GM18526 (cell line): ENCODE results near the gene SHTN1.

Experiments
- POLR2A ChIP-seq: IDR thresholded peaks from 3 replicates; pipeline ENCODE4 v1.6.1; 2011; ENCODE audit not compliant: insufficient read length; ENCODE audit errors: extremely low read depth

SHTN1 gene

DNA sequence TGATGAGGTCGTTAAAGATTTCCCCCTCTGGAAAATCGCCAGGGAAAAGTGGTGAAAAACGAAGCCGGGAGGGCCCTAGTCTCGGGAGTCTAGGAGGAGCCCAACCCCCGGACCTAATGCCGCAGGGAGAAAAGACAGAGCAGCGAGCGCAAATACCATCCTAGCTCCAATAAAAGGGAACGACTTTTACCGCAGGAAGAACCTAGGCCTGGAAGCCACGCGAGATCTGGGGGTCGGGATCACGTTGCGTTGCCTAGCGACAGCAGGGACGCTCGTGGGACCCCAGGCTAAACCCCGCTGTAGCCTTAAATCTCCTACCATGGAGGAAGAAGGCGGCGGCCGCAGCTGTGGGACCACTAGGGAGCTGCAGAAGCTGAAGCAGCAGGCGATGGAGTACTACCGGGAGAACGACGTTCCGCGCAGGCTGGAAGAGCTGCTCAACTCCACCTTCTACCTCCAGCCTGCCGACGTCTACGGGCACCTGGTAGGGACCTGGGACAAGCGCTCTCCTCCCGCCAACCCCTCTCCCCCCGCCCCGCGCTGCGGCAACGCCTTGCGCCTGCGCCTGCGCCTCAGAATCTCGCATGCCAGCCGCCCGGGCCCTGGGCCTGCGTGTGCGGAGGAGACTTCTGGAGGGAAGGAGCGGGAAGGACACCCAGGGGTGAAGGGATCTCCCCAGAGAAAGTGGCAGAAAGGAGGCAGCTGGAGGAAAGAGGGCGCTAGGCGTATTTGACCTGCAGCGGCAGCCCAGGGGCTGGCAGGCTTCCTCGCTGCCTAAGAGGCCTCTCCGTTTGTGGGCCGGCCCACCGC, 155.5 kb downstream of the SHTN1 start, which contains the start of gene ENO4:
TSS of gene ENO4 (plus strand) at position 252 of the 810 bp plus-strand sequence. CDS start at position 320, 68 bp downstream.
- no peak for TF ChIP-seq POLR2A

DNA sequence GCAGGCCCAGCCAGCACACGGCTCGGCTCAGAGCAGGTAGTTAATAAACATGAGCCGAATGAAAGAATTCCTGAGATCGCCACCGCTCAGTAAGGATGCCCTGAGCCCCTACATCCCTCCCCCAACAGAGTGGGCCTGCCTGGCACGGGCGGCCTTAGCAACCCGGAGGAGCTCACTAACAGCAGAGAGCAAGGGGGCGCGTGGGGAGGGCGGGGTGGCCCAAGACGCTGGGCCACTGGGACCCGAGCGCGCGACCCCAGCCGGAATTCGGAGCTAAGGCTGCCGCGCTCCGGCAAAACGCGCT, 156.1 kb downstream of the SHTN1 start:
- no peak for TF ChIP-seq POLR2A

DNA sequence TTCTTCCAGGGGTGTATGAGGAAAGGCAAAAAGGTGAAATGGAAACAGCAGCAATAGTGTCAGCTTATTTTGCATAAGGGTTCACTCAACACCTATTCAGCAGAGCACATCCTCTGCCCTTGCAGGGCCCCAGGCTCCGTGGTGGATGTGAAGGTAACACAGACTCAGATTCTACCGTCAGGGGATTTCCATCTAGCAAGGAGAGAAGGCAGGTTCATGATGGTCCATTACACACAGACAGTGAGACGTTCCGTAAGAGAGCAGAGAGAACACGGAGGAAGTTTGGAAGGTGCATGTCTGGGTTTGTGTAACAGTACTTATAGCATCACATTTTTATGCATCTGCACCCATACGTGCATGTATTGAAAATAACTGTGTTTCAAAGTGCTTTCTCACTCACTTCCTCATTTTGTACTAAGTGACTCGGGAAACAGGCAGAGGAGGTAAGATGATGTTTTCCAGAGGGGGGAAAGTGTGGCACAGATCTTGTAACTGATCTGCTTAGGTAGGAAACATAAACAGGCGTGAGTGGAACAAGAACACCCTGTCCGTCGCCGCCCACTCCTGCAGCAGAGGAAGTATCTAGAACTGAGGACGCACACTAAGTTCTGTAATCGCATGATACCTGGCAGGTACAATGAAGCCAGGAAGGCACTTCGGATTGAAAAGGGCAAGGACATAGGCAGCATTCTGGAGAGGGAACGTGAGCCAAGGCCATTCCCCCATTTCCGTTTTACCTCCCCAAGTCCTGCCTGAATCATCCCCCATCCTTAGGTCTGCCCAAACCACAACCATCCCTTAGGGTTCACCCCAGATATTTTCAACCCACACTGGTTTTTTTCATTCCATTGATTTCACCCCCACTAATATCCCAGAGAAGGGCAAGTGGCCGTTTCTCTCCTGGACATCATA, 156.7 kb downstream of the SHTN1 start:
- no peak for TF ChIP-seq POLR2A

DNA sequence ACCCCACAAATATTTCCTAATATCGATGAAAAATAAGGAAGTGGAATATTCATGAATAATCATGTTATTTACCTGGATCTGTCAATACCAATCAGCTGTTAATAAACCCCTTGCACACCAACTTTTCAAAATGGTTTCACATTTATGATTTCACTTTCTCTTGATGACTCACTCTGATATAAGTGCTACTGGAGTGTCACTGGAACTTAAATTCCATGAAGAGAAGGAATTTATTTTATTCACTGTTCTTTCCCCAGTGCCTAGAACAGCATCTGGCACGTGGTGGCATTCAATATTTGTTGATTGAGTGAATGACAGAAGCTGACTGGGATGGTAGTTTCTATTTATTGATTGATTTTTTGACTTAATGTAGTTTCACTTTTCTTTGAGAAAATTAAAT, 159.2 kb downstream of the SHTN1 start:
- no peak for TF ChIP-seq POLR2A

DNA sequence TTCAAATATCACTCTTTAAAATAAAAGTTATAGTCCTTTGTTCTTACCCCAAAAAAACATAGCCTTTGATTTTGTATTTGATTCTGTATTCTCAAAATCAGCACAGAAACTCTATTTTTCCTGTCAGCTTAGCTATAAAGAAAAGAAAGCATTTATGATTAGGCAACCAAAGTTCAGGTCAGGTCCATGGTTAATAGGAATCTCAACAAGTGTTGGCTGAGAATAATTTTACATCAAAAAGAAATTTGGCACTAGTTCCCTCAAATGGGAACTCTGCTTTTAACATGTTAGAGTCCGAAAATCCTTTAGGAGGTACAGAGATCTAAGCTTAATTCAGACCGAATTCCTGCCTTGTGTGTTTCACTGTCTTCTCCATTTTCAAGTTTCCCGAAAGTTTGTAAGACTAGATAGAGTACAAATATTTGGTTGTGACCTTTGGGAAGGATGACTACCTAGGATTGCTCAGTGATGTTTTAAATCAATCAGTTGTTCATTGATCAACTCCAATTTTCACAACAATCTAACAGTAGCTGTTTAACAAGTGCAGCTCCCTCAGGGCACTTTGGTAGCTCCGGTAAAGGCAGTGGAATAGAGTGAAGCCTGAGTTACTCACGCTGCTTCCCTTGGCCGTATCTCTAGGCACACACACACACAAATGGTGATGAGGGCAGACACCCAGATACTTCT, 164.5 kb downstream of the SHTN1 start:
- TF ChIP-seq POLR2A, result no peak

DNA sequence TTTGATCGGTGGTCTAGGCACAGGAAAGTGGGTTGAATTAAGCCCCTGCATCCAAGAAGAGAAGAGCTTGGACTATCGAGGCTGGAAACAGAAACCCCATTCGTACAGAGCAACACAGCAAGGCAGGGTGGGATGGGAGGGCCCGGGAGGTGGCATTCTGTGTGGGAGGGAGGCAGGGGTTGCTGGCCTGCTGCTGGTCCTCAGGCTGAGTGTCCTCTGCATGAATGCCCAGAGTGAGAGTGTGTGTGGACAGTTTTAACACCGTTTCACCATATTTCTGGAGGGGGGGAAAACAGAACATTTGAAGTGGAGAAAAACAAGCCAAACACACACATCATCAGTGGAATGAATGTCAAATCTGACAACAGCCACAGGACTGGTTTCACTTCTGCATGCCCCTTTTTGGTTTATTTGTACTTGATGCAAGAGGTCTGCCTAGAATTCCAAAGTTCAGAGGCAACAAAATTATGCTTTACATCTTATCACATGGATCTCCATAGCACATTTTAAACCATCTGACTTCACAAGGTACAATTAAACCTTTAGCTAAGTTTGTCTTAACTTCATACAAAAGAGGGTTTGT, 166.8 kb downstream of the SHTN1 start:
- no peak for TF ChIP-seq POLR2A

DNA sequence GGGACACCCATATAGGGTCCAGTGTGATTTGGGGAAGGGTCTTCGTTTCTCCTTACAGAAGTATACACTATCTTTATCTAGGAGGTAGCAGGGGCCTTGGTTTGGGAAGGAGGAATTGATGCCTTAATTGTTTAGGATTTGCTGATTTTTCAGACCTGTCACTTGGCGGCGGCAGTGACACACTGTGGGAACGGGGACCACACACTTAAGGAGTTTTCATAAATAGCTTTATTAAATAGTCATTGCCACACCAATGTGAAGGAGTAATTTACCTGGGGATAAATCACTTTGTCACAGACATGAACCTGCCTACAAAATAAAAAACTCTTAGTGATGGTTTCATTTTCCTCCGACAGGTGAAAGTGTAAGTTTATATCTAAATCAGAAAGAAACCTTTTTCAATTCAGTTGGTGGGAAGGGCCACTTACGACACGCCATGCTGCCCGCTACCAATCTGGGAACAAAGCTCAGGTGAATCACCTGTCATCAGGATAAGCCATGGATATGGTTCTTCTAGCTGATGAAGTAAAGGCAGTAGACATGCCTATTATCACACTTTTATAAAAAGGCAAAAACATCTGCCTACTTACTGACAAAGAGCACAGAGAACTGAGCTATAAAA, 168.0 kb downstream of the SHTN1 start:
- no peak for TF ChIP-seq POLR2A

DNA sequence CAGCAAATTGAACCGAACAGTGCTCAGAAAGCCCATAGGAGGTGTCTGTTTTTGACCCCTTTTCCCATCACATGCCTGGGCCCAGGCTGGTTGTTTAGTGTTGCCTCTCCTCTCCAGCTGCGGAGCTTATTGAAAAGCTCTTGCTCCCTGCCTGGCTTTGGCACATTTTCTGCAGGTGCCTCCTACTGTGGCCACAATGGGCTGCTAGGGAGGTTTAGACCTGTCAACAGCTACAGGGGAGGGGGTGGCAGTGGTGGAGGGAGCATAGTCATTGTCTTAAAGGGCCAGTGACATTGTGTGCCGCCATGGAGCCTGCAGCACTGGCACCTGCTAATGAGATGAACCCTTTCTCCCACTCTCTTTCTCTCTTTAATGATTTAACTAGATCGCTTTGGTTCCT, 168.9 kb downstream of the SHTN1 start:
- no peak for TF ChIP-seq POLR2A

DNA sequence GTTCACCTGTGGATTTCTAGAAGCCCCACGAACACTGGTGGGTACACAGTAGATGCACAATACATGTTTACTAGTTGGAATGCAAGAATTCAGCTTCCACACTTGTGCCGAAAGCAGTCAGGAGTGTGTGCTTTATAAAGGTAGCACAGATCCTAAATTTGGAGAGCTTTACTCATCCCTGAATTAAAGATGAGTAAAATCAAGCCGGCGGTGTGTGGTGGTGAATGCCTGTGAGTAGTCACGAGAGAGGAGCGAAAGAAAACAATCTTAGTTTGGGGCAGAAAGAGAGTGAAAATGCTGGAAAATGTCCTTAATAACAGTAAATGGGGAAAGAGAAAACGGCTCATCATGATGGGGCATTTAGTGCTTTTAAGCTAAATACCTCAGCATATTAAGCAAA, 169.3 kb downstream of the SHTN1 start:
- TF ChIP-seq POLR2A, result no peak

DNA sequence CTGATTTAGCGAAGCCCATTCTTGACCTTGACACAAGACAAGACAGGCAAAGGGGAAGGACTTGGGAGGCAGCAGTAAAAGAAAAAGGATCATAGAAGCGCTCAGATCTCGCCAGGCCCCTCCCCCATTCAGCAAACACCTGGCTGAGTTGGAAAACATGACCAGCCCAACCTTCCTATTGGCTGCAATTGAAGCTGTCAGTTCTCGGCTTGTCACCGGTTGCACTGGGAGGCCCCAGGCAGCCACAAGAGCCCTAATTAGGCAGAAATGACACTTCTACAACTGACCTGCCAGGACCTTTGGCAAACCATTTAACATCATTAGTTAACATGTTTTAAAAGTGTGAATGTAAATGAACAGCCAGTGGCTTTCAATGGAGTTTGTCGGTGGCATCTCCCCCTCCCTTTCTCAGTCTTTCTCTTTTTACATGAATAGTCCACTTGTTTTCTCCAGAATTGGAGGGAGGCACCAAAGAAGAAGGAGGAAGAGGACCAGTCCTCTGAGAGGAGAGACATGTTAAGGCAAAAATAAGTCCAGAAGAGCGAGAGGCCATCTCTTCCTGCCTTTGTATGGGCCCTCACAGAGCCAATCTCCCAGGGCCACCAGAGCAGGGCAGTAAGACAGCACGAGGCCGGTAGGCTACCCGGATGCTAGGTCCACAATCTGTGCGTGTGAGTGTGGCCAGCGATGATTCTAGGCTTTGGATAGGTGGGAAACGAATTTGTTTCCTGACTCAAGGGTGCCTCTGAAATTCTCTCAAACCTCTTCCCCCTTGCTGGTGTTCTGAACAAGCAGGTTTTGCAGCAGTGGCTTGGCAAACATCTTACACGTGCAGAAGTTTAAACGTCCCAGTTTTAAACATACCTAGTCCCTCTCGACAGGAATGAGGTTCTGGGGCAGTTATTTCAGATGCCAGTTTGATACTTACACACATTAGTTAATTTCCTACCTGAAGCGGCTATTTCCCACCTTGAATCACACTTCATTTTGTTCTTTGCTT, 170.7 kb downstream of the SHTN1 start:
- TF ChIP-seq POLR2A, result no peak

DNA sequence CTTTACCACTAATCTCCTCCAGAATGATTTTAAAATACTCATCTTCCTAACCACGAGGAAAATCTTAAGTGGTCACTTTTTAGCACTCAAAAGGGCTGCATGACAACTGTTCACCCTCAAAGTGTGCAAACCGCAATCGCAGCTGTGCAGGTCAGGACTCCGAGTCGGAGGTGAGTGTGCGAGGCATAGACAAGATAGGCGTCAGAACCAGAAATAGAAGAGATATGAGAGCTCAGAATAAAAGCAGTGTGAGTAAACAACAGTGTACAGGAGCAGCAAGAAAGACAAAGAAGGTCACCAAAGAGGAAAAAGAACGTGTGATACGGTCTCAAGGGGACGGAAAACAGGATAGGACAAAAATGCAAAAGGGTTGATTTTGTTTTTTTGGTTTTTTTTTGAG, 173.2 kb downstream of the SHTN1 start:
- TF ChIP-seq POLR2A, result no peak
